HUES6 (cell line): ENCODE data around the gene NEK8.
A peak's percentile ranks its signal among the peaks of the same experiment; 100 is the strongest.

Experiments
- H3K27ac ChIP-seq: 2 replicates; pipeline ENCODE4 v1.7.0; 2013; ENCODE audit warnings: low read depth, mild to moderate bottlenecking, low read length, inconsistent platforms
- H3K27me3 ChIP-seq: 2 replicates; pipeline ENCODE4 v1.6.1; 2013; ENCODE audit warnings: low read length; ENCODE audit not compliant: control insufficient read depth, insufficient read depth
- H3K36me3 ChIP-seq: 2 replicates; pipeline ENCODE4 v1.6.1; 2013; ENCODE audit warnings: low read length; ENCODE audit not compliant: control insufficient read depth, insufficient read depth
- H3K4me1 ChIP-seq: 2 replicates; pipeline ENCODE4 v1.6.1; 2013; ENCODE audit warnings: low read length; ENCODE audit not compliant: control insufficient read depth, insufficient read depth
- H3K4me3 ChIP-seq: 2 replicates; pipeline ENCODE4 v1.5.1; 2013; ENCODE audit warnings: low read depth, low read length
- H3K9ac ChIP-seq: one replicate; pipeline ENCODE4 v1.6.1; 2013; ENCODE audit warnings: mild to moderate bottlenecking, low read length
- H3K9me3 ChIP-seq: 2 replicates; pipeline ENCODE4 v1.6.1; 2013; ENCODE audit warnings: low read depth, low read length; ENCODE audit not compliant: control insufficient read depth, insufficient read depth

NEK8 gene

DNA sequence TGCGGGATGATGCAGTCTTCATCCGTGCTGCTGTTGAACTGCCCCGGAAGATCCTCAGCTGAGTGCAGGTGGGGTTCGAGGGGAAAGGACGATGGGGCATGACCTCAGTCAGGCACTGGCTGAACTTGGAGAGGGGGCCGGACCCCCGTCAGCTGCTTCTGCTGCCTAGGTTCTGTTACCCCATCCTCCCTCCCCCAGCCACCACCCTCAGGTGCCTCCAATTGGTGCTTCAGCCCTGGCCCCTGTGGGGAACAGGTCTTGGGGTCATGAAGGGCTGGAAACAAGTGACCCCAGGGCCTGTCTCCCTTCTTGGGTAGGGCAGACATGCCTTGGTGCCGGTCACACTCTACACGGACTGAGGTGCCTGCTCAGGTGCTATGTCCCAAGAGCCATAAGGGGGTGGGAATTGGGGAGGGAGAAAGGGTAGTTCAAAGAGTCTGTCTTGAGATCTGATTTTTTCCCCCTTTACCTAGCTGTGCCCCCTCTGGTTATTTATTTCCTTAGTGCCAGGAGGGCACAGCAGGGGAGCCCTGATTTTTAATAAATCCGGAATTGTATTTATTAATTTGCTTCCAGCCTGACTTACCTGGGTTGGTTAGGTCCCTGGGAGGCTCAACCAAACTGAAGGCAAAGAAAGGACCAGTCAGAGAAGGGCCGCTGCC is 21.1 kb downstream of the NEK8 start:
- H3K4me3 ChIP-seq = no peak overlapping the region
- no peak overlapping the region for H3K9ac ChIP-seq
- H3K27me3 ChIP-seq = no peaks in the 10 kb centered on the region

GRCh38 chr17:28750178-28751047 is 21.8 kb downstream of the NEK8 start:
- no peaks in the 10 kb centered on the region for H3K9me3 ChIP-seq
- peak overlapping the region; percentile 12 for H3K9ac ChIP-seq
- H3K4me3 ChIP-seq = no peak overlapping the region
- H3K27me3 ChIP-seq = no peaks in the 10 kb centered on the region
- H3K27ac ChIP-seq = no peak overlapping the region
- H3K4me1 ChIP-seq = peaks cover 27% of the 10 kb centered on the region
- peaks cover 66% of the 10 kb centered on the region for H3K36me3 ChIP-seq

More for the DNA sequence above, 21.1 kb downstream of the NEK8 start:
- Histone ChIP-seq H3K27ac (no peak overlapping the region), H3K36me3 (peaks cover 71% of the 10 kb centered on the region), H3K9me3 (no peaks in the 10 kb centered on the region), H3K4me1 (peaks cover 27% of the 10 kb centered on the region)

DNA sequence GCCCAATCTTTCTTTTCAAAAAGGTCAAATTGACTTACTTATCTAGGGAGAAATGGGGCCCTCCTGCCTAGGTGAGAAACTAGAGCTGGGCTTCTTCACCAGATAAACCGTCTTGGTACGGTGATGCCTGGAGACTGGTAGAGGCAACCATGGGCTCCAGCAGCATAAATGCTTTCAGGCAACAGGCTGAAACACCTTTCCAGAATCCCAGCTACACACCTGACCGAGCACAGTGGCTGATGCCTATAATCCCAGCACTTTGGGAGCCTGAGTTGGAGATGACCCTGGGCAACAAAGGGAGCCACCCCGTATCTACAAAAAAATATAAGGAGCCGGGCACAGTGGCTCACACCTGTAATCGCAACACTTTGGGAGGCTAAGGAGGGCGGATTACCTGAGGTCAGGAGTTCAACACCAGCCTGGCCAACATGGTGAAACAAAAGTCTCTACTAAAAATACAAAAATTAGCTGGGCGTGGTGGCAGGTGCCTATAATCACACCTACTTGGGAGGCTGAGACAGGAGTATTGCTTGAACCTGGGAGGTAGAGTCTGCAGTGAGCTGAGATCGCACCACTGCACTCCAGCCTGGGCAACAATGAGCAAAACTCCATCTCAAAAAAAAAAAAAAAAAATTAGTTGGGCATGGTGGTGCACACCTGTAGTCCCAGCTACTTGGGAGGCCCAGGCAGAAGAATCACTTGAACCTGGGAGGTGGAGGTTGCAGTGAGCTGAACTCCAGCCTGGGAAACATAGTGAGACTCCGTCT is 23.2 kb downstream of the NEK8 start:
- no peaks in the 10 kb centered on the region for H3K9me3 ChIP-seq
- H3K9ac ChIP-seq = no peak overlapping the region
- peaks cover 54% of the 10 kb centered on the region for H3K36me3 ChIP-seq
- no peaks in the 10 kb centered on the region for H3K27me3 ChIP-seq
- no peak overlapping the region for H3K4me3 ChIP-seq
- peaks cover 14% of the 10 kb centered on the region for H3K4me1 ChIP-seq
- no peak overlapping the region for H3K27ac ChIP-seq

DNA sequence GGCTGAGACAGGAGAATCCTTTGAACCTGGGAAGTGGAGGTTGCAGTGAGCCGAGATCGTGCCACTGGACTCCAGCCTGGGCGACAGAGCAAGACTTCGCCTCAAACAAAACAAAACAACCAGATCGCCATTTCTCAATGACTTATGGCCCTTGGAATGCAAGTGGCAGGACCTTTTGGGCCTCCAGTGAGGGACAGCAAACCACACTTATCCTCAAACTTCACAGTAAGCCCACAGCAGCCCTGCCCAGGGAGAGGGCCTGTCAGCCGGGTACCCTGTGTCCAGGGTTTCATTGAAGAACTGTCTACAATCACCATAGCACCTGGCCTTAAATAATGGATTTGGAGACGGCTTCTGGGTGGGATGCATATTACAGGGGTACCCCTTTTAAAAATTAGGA is 26.9 kb downstream of the NEK8 start:
- H3K4me3 ChIP-seq = no peak overlapping the region
- no peak overlapping the region for H3K27ac ChIP-seq
- H3K9ac ChIP-seq = no peak overlapping the region
- peaks cover 12% of the 10 kb centered on the region for H3K4me1 ChIP-seq
- no peaks in the 10 kb centered on the region for H3K9me3 ChIP-seq
- peaks cover 51% of the 10 kb centered on the region for H3K36me3 ChIP-seq
- no peaks in the 10 kb centered on the region for H3K27me3 ChIP-seq

GRCh38 chr17:28756049-28756804 is 27.6 kb downstream of the NEK8 start:
- H3K27me3 ChIP-seq = no peaks in the 10 kb centered on the region
- H3K9me3 ChIP-seq = no peaks in the 10 kb centered on the region
- H3K27ac ChIP-seq = no peak overlapping the region
- H3K9ac ChIP-seq = no peak overlapping the region
- peaks cover 43% of the 10 kb centered on the region for H3K36me3 ChIP-seq
- H3K4me1 ChIP-seq = peaks cover 18% of the 10 kb centered on the region
- no peak overlapping the region for H3K4me3 ChIP-seq

DNA sequence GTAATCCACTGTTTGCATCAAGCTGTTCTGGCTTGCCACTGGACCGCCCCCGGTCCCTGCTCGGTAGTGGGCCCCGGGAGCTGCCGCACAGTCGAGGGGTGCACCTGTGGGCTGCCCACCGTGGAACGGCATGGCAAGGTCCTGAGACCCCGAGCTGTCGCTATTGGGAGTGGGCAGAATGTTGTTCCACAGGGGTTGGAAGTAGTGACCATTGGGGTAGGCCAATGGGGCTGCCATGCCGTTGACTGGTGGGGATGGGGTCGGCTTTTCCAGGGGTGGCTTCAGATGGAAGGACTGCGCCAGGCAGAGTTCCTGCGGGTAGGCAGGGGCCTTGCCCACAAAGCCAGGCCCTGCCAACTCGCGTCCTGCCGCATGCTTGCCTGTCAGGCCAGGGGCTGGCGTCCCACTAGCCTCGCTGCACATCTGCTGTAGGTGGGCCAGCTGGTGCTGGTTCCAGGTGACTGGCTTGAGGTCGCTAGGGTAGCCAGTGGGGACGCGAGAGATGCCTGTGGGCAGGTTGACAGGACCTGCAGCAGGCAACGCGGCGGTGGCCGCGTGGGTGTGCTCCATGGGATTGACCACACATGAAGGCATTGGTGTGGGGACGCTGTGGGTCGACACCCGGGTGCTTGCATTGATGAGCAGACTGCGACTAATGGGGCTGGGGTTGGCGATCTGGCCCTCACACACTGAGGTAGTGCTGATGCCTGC is 30.0 kb downstream of the NEK8 start:
- Histone ChIP-seq H3K36me3 (peaks cover 39% of the 10 kb centered on the region), H3K27me3 (no peaks in the 10 kb centered on the region), H3K4me1 (peaks cover 36% of the 10 kb centered on the region), H3K27ac (no peak overlapping the region), H3K4me3 (no peak overlapping the region), H3K9ac (no peak overlapping the region), H3K9me3 (no peaks in the 10 kb centered on the region)

GRCh38 chr17:28759256-28759865 is 30.8 kb downstream of the NEK8 start:
- Histone ChIP-seq H3K9ac (peak overlapping the region; percentile 41), H3K4me3 (no peak overlapping the region), H3K9me3 (no peaks in the 10 kb centered on the region), H3K27ac (no peak overlapping the region; the same call in 1 of the 2 replicates), H3K36me3 (peaks cover 39% of the 10 kb centered on the region), H3K4me1 (peaks cover 36% of the 10 kb centered on the region), H3K27me3 (no peaks in the 10 kb centered on the region)

GRCh38 chr17:28760601-28761562 is 32.3 kb downstream of the NEK8 start:
- H3K9me3 ChIP-seq = no peaks in the 10 kb centered on the region
- peak overlapping the region; percentile 59 for H3K9ac ChIP-seq
- peak overlapping the region; percentile 94 for H3K27ac ChIP-seq
- H3K27me3 ChIP-seq = no peaks in the 10 kb centered on the region
- H3K4me1 ChIP-seq = peaks cover 36% of the 10 kb centered on the region
- H3K36me3 ChIP-seq = peaks cover 52% of the 10 kb centered on the region
- H3K4me3 ChIP-seq = peak overlapping the region; percentile 37

GRCh38 chr17:28763137-28763799 is 34.7 kb downstream of the NEK8 start:
- Histone ChIP-seq H3K27me3 (no peaks in the 10 kb centered on the region), H3K9ac (no peak overlapping the region), H3K4me3 (no peak overlapping the region), H3K36me3 (peaks cover 51% of the 10 kb centered on the region), H3K27ac (no peak overlapping the region), H3K9me3 (no peaks in the 10 kb centered on the region), H3K4me1 (peaks cover 36% of the 10 kb centered on the region)
